ENCODE measurements around the gene DYNC1H1. TPM values are rescaled to one million over a fixed set of nuclear protein-coding genes. Genes with fewer than 3 reads are reported as not detected.

The DYNC1H1 gene
- total RNA-seq, 2 experiments from 2014 or later, result 209 to 291 TPM

DNA sequence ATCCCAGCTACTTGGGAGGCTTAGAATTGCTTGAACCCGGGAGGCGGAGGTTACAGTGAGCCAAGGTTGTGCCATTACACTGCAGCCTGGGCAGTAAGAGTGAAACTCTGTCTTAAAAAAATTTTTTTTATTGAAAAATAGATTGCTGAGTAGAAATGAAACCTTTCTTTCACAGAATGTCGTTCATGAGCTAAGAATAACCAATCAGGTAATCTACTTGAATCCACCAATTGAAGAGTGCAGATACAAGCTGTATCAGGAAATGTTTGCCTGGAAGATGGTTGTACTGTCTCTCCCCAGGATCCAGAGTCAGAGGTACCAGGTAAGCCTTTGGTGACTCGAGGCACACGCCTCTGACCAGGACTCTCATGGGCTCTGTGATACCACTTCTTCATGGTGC lies 27.0 kb downstream of the DYNC1H1 start:
- POLR2A ChIA-PET, result interaction anchor here (0.6 to 1.5 kb wide), 4 partner anchors 97 to 221 kb away, joined by 3 to 4 read pairs (median 3); no protein-coding TSS in a partner anchor
- no peak overlapping the region for H3K27ac ChIP-seq (ENCODE audit: low read depth, low read length, poor library complexity, severe bottlenecking)
- H3K4me3 ChIP-seq (ENCODE audit: low read depth, low read length, poor library complexity, severe bottlenecking), result no peak overlapping the region
- H3K9me2 ChIP-seq (ENCODE audit: insufficient read depth, low read length), result no peaks in the 10 kb centered on the region
- peaks cover 86% of the 10 kb centered on the region for H3K36me3 ChIP-seq (ENCODE audit: insufficient read depth, low read length)
- CTCF ChIA-PET (ENCODE audit: unreplicated experiment), result interaction anchor here (0.6 to 1.3 kb wide), 3 partner anchors 22 to 30 kb away, joined by 3 to 5 read pairs (median 3); no protein-coding TSS in a partner anchor
- no peaks in the 10 kb centered on the region for H4K20me1 ChIP-seq (ENCODE audit: insufficient read depth, low read length)
- H3K4me1 ChIP-seq (ENCODE audit: insufficient read depth, low read length, poor library complexity, severe bottlenecking), result peaks cover 21% of the 10 kb centered on the region
- DNase-seq (ENCODE audit: low spot score), result no peak
- intact Hi-C loops (cut with micrococcal nuclease; ENCODE audit: unreplicated experiment), result no loop called here
- BruUV-seq (replicated peaks), result no TSS peak
- TF ChIP-seq EZH2phosphoT487 (IDR thresholded peaks at IDR 0.05; ENCODE audit: borderline replicate concordance, low read depth, low read length), result no peak
- TF ChIP-seq, protein P1, sequence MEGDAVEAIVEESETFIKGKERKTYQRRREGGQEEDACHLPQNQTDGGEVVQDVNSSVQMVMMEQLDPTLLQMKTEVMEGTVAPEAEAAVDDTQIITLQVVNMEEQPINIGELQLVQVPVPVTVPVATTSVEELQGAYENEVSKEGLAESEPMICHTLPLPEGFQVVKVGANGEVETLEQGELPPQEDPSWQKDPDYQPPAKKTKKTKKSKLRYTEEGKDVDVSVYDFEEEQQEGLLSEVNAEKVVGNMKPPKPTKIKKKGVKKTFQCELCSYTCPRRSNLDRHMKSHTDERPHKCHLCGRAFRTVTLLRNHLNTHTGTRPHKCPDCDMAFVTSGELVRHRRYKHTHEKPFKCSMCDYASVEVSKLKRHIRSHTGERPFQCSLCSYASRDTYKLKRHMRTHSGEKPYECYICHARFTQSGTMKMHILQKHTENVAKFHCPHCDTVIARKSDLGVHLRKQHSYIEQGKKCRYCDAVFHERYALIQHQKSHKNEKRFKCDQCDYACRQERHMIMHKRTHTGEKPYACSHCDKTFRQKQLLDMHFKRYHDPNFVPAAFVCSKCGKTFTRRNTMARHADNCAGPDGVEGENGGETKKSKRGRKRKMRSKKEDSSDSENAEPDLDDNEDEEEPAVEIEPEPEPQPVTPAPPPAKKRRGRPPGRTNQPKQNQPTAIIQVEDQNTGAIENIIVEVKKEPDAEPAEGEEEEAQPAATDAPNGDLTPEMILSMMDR (conservative IDR thresholded peaks at IDR 0.05; ENCODE audit: low read length), result no peak
- H3K79me2 ChIP-seq (ENCODE audit: insufficient read depth, low read depth, low read length), result no peaks in the 10 kb centered on the region
- no peak overlapping the region for H2AFZ ChIP-seq (ENCODE audit: low read length)
- no peak overlapping the region for H3K4me2 ChIP-seq (ENCODE audit: low read length)
- no peaks in the 10 kb centered on the region for H3K9me3 ChIP-seq (ENCODE audit: low read length)

DNA sequence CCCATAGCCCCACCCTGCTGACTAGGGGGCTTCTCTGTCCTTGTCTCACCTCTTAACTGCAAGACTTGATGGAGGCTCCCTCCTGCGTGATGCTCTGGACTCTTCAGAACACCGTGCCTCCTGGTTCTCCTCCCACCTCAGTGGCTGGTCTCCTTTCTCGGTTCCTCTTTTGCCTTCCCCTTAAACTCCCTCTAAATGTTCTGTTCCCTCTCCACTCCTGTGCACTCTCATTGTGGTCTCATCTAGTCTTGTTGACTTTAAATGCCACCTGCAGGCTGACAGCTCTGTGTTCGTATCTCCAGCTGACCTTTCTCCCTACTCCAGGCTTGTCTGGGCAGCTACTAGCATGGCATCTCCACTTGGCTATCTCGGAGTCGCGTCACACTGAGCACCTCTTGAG lies 28.3 kb downstream of the DYNC1H1 start:
- peak; percentile 82 for DNase-seq (ENCODE audit: low spot score)
- POLR2A ChIA-PET, result interaction anchor here (1.1 to 1.5 kb wide), 2 partner anchors 35 to 95 kb away, joined by 4 read pairs; no protein-coding TSS in a partner anchor
- Histone ChIP-seq H3K9me3 (ENCODE audit: low read length) (no peaks in the 10 kb centered on the region), H2AFZ (ENCODE audit: low read length) (no peak overlapping the region), H3K36me3 (ENCODE audit: insufficient read depth, low read length) (peaks cover 86% of the 10 kb centered on the region), H3K4me2 (ENCODE audit: low read length) (peak overlapping the region; percentile 55), H3K27ac (ENCODE audit: low read depth, low read length, poor library complexity, severe bottlenecking) (peak overlapping the region; percentile 45), H4K20me1 (ENCODE audit: insufficient read depth, low read length) (no peaks in the 10 kb centered on the region), H3K9me2 (ENCODE audit: insufficient read depth, low read length) (no peaks in the 10 kb centered on the region), H3K4me1 (ENCODE audit: insufficient read depth, low read length, poor library complexity, severe bottlenecking) (peaks cover 21% of the 10 kb centered on the region), H3K4me3 (ENCODE audit: low read depth, low read length, poor library complexity, severe bottlenecking) (no peak overlapping the region), H3K79me2 (ENCODE audit: insufficient read depth, low read depth, low read length) (no peaks in the 10 kb centered on the region)
- CTCF ChIA-PET (ENCODE audit: unreplicated experiment), result interaction anchor here (0.5 to 1.5 kb wide), 4 partner anchors 31 to 324 kb away, joined by 3 to 7 read pairs (median 4); no protein-coding TSS in a partner anchor
- BruUV-seq (replicated peaks), result no TSS peak
- TF ChIP-seq, protein P1 (conservative IDR thresholded peaks at IDR 0.05; ENCODE audit: low read length), result peak; percentile 62
- no peak for TF ChIP-seq EZH2phosphoT487 (IDR thresholded peaks at IDR 0.05; ENCODE audit: borderline replicate concordance, low read depth, low read length)
- intact Hi-C loops (cut with micrococcal nuclease; ENCODE audit: unreplicated experiment), result loop anchor here (2.0 kb wide), 2 partner anchors 14 to 32 kb away; no protein-coding TSS in a partner anchor

Data from OCI-LY7 (cell line).